ENCODE data around the gene MRPL17.

DNA sequence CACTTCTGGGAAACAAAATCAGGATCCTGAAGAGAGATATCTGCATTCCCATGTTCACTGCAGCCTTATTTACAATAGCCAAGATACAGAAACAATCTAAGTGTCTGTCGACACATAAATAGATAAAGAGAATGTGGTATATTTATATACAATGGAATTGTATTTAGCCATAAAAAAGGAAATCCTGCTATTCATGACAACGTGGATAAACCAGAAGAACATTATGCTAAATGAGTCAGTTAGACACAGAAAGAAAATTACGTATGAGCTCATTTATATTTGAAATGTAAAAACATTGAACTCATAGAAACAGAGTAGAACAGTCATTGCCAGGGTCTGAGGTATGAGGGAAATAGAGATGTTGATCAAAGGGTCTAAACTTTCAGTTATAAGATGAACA, 6.1 kb downstream of the MRPL17 start:
- TF ChIP-seq, protein P1, sequence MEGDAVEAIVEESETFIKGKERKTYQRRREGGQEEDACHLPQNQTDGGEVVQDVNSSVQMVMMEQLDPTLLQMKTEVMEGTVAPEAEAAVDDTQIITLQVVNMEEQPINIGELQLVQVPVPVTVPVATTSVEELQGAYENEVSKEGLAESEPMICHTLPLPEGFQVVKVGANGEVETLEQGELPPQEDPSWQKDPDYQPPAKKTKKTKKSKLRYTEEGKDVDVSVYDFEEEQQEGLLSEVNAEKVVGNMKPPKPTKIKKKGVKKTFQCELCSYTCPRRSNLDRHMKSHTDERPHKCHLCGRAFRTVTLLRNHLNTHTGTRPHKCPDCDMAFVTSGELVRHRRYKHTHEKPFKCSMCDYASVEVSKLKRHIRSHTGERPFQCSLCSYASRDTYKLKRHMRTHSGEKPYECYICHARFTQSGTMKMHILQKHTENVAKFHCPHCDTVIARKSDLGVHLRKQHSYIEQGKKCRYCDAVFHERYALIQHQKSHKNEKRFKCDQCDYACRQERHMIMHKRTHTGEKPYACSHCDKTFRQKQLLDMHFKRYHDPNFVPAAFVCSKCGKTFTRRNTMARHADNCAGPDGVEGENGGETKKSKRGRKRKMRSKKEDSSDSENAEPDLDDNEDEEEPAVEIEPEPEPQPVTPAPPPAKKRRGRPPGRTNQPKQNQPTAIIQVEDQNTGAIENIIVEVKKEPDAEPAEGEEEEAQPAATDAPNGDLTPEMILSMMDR (IDR thresholded peaks at IDR 0.05), result no peak
- no peak for TF ChIP-seq POLR2A (IDR thresholded peaks at IDR 0.05)

Measured in testis (tissue), 2 donors.